MM.1S (cell line): Measurements from ENCODE around the gene PUSL1.

ENCODE experiments used
- DNase-seq: peaks from one replicate; pipeline ENCODE4 v3.0.0-alpha.2; 2015
- H2AFZ ChIP-seq: fragments of 300-600 bp; sonication (generic); 2 replicates; pipeline ENCODE4 v1.6.0; 2016; ENCODE audit warnings: antibody characterized with exemption, low read length
- H3F3A ChIP-seq: fragments of 300-600 bp; sonication (generic); 2 replicates; pipeline ENCODE4 v1.6.1; 2016; ENCODE audit warnings: mild to moderate bottlenecking, antibody characterized with exemption, low read length, moderate library complexity, mixed read lengths; ENCODE audit not compliant: insufficient read depth
- H3K27ac ChIP-seq: fragments of 300-600 bp; sonication (generic); 2 replicates; pipeline ENCODE4 v1.5.1; 2016; ENCODE audit warnings: mild to moderate bottlenecking, low read length
- H3K27me3 ChIP-seq: fragments of 300-600 bp; sonication (generic); replicated peaks from 2 replicates; pipeline ENCODE4 v1.6.0; 2016; ENCODE audit warnings: low read length; ENCODE audit not compliant: insufficient read depth
- H3K36me3 ChIP-seq: fragments of 300-600 bp; sonication (generic); replicated peaks from 2 replicates; pipeline ENCODE4 v1.6.1; 2016; ENCODE audit warnings: mild to moderate bottlenecking, low read length, mixed read lengths; ENCODE audit not compliant: insufficient read depth
- H3K4me1 ChIP-seq: fragments of 300-600 bp; sonication (generic); 2 replicates; pipeline ENCODE4 v1.6.1; 2016; ENCODE audit warnings: low read length, mixed read lengths
- H3K4me2 ChIP-seq: fragments of 300-600 bp; sonication (generic); 2 replicates; pipeline ENCODE4 v1.6.0; 2016; ENCODE audit warnings: low read depth, low read length
- H3K4me3 ChIP-seq: fragments of 300-600 bp; sonication (generic); 2 replicates; pipeline ENCODE4 v1.5.1; 2016; ENCODE audit warnings: low read length, mixed read lengths
- H3K79me2 ChIP-seq: fragments of 300-600 bp; sonication (generic); 2 replicates; pipeline ENCODE4 v1.6.1; 2016; ENCODE audit warnings: mixed run types, low read length, mixed read lengths
- H3K9ac ChIP-seq: fragments of 300-600 bp; sonication (generic); 2 replicates; pipeline ENCODE4 v1.6.1; 2016; ENCODE audit warnings: low read length, mixed read lengths
- H3K9me2 ChIP-seq: fragments of 300-600 bp; sonication (generic); replicated peaks from 2 replicates; pipeline ENCODE4 v1.6.1; 2016; ENCODE audit warnings: mild to moderate bottlenecking, low read length, mixed read lengths; ENCODE audit not compliant: insufficient read depth
- H3K9me3 ChIP-seq: fragments of 300-600 bp; sonication (generic); replicated peaks from 2 replicates; pipeline ENCODE4 v1.6.1; 2016; ENCODE audit warnings: mild to moderate bottlenecking, low read length, mixed read lengths; ENCODE audit not compliant: insufficient read depth
- H4K20me1 ChIP-seq: fragments of 300-600 bp; sonication (generic); 2 replicates; pipeline ENCODE4 v1.6.1; 2016; ENCODE audit warnings: mild to moderate bottlenecking, low read length, moderate library complexity, mixed read lengths; ENCODE audit not compliant: insufficient read depth
- CTCF ChIP-seq: fragments of 300-600 bp; sonication (generic); IDR thresholded peaks from 2 replicates; pipeline ENCODE4 v1.5.1; 2016; ENCODE audit warnings: antibody characterized with exemption, low read length, mixed read lengths
- EZH2 ChIP-seq: fragments of 300-600 bp; sonication (generic); optimal IDR thresholded peaks from 2 replicates; pipeline ENCODE3; 2017; ENCODE audit warnings: low read depth, mild to moderate bottlenecking, antibody characterized with exemption, low read length, mixed read lengths
- EZH2phosphoT487 ChIP-seq: fragments of 300-600 bp; sonication (generic); IDR thresholded peaks from 2 replicates; pipeline ENCODE4 v1.6.1; 2018; ENCODE audit warnings: antibody characterized with exemption, low read length

Gene PUSL1

GRCh38 chr1:1351511-1352427 lies 43.4 kb downstream of the PUSL1 start:
- Histone ChIP-seq H3K36me3 (no peaks in the 10 kb centered on the region), H3K9ac (no peak overlapping the region), H3K4me2 (no peak overlapping the region)

DNA sequence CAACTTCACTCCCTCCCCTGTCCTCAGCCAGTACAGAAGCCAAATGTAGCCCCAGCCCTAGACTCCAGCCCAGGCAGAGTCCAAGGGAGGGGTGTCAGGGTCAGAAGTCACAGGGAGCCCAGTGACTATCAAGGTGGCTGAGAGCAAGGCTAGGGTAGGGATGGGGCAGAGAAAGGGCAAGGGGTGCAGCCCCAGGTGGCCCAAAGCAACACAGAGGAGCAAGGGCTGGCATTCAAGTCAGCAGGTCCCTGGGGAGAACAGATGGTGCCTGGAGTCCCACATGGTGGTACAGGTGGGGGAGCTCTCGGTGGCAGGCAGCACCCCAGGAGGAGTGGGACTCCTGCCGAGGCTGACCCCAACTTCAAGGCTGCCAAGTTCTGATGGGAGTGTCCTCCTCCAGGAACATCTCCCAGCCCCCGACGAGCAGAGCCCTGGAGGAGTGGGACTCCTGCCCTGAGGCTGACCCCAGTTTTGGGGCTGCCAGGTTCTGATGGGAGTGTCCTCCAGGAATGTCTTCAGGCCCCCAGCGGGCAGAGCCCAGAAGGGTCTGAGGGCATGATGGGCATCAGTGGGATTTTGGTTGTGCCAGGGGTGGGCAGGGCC lies 44.5 kb downstream of the PUSL1 start:
- Histone ChIP-seq H3K27ac (no peak overlapping the region), H3K4me2 (no peak overlapping the region), H3K9me2 (no peaks in the 10 kb centered on the region), H3K4me1 (no peaks in the 10 kb centered on the region), H3K9me3 (no peaks in the 10 kb centered on the region), H3K79me2 (peaks cover 7% of the 10 kb centered on the region), H3K9ac (no peak overlapping the region), H2AFZ (no peak overlapping the region), H3K27me3 (peaks cover 32% of the 10 kb centered on the region), H3K36me3 (no peaks in the 10 kb centered on the region), H3K4me3 (no peak overlapping the region), H4K20me1 (no peaks in the 10 kb centered on the region), H3F3A (no peaks in the 10 kb centered on the region)
- TF ChIP-seq CTCF (no peak), EZH2phosphoT487 (no peak), EZH2 (no peak)
- DNase-seq = no peak

More at GRCh38 chr1:1351511-1352427, 43.4 kb downstream of the PUSL1 start:
- Histone ChIP-seq H3K4me1 (no peaks in the 10 kb centered on the region), H3K9me3 (no peaks in the 10 kb centered on the region), H3K27me3 (peaks cover 29% of the 10 kb centered on the region), H3K27ac (no peak overlapping the region), H3K79me2 (peaks cover 17% of the 10 kb centered on the region), H3K9me2 (no peaks in the 10 kb centered on the region), H2AFZ (no peak overlapping the region), H4K20me1 (no peaks in the 10 kb centered on the region), H3F3A (no peaks in the 10 kb centered on the region), H3K4me3 (no peak overlapping the region)
- TF ChIP-seq EZH2 = no peak
- TF ChIP-seq EZH2phosphoT487 = no peak
- no peak for TF ChIP-seq CTCF
- DNase-seq = no peak

DNA sequence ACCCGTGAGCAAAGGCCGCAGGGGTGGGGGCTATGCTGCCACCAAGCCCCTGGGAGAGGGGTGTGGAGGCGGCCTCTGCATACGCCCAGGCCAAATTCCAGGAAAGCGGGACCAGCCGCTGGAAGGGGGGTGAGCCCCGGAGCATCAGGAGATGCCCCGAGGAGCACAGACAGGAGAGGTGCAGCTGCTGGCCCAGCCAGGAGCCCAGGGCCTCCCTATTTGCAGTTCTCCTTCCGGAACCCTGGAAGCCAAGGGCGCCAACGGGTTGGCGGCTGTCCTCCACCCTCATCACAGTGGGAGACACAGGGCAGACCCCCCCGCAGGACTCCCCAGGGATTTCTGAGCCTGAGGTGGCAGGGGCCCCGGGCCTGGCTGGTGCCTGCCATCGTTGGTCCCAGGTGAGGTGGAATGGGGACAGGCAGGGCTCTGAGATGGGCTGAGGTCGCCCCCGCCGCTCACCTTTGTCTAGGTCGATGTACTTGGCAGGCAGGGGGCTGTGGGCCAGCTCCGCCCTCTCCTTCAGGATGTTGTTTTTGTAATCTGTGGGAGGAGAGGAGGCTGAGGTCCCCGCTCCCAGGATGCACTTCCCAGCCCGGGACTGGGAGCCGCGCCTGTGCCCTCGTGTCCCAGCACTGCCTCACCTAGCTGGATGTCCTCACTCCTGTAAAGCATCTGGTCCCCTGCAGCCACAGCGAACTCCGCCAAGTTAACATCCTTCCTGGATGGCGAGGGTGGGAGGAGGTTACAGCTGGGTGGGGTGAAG lies 45.2 kb downstream of the PUSL1 start:
- Histone ChIP-seq H3K4me3 (no peak overlapping the region), H3K9ac (no peak overlapping the region), H3K9me2 (no peaks in the 10 kb centered on the region), H3K4me1 (no peaks in the 10 kb centered on the region), H3K9me3 (no peaks in the 10 kb centered on the region), H4K20me1 (no peaks in the 10 kb centered on the region), H3K4me2 (no peak overlapping the region), H3F3A (no peaks in the 10 kb centered on the region), H3K27ac (no peak overlapping the region), H3K79me2 (no peaks in the 10 kb centered on the region; the same call in 1 of the 2 replicates), H3K36me3 (no peaks in the 10 kb centered on the region), H2AFZ (no peak overlapping the region), H3K27me3 (peaks cover 39% of the 10 kb centered on the region)
- TF ChIP-seq EZH2 (no peak), EZH2phosphoT487 (no peak), CTCF (no peak)
- no peak for DNase-seq
